ENCODE data around the gene FERMT2.

Gene FERMT2

GRCh38 chr14:52944254-52944653 is 6.6 kb downstream of the FERMT2 start:
- Histone ChIP-seq H3K4me3 (ENCODE audit: insufficient read depth, low read depth, low read length, poor library complexity, severe bottlenecking) (no peak overlapping the region), H3K27ac (ENCODE audit: insufficient read depth, low read length, poor library complexity, severe bottlenecking) (no peak overlapping the region), H3K9me3 (ENCODE audit: control insufficient read depth, low read length) (no peaks in the 10 kb centered on the region), H3K27me3 (replicated peaks; ENCODE audit: control insufficient read depth, insufficient read depth, low read length, poor library complexity, severe bottlenecking) (peaks cover 24% of the 10 kb centered on the region), H3K36me3 (ENCODE audit: control insufficient read depth, insufficient read depth, low read length) (no peaks in the 10 kb centered on the region), H3K4me1 (ENCODE audit: control insufficient read depth, insufficient read depth, low read length, poor library complexity, severe bottlenecking) (peaks cover 5% of the 10 kb centered on the region)
- DNase-seq, result no peak

GRCh38 chr14:52939427-52939826 is 11.4 kb downstream of the FERMT2 start:
- H3K4me3 ChIP-seq (ENCODE audit: insufficient read depth, low read depth, low read length, poor library complexity, severe bottlenecking), result no peak overlapping the region
- no peak for DNase-seq
- H3K4me1 ChIP-seq (ENCODE audit: control insufficient read depth, insufficient read depth, low read length, poor library complexity, severe bottlenecking), result no peaks in the 10 kb centered on the region
- no peaks in the 10 kb centered on the region for H3K27me3 ChIP-seq (replicated peaks; ENCODE audit: control insufficient read depth, insufficient read depth, low read length, poor library complexity, severe bottlenecking)
- no peak overlapping the region for H3K27ac ChIP-seq (ENCODE audit: insufficient read depth, low read length, poor library complexity, severe bottlenecking)
- no peaks in the 10 kb centered on the region for H3K9me3 ChIP-seq (ENCODE audit: control insufficient read depth, low read length)
- no peaks in the 10 kb centered on the region for H3K36me3 ChIP-seq (ENCODE audit: control insufficient read depth, insufficient read depth, low read length)

- no peak overlapping the region for H3K27ac ChIP-seq (ENCODE audit: insufficient read depth, low read length, poor library complexity, severe bottlenecking)
- H3K36me3 ChIP-seq (ENCODE audit: control insufficient read depth, insufficient read depth, low read length), result no peaks in the 10 kb centered on the region
- H3K9me3 ChIP-seq (ENCODE audit: control insufficient read depth, low read length), result no peaks in the 10 kb centered on the region
- no peak for DNase-seq
- H3K27me3 ChIP-seq (replicated peaks; ENCODE audit: control insufficient read depth, insufficient read depth, low read length, poor library complexity, severe bottlenecking), result no peaks in the 10 kb centered on the region
- H3K4me1 ChIP-seq (ENCODE audit: control insufficient read depth, insufficient read depth, low read length, poor library complexity, severe bottlenecking), result no peaks in the 10 kb centered on the region
- H3K4me3 ChIP-seq (ENCODE audit: insufficient read depth, low read depth, low read length, poor library complexity, severe bottlenecking), result no peak overlapping the region
These were observed 13.0 kb downstream of the FERMT2 start for GRCh38 chr14:52937869-52938268.

DNA sequence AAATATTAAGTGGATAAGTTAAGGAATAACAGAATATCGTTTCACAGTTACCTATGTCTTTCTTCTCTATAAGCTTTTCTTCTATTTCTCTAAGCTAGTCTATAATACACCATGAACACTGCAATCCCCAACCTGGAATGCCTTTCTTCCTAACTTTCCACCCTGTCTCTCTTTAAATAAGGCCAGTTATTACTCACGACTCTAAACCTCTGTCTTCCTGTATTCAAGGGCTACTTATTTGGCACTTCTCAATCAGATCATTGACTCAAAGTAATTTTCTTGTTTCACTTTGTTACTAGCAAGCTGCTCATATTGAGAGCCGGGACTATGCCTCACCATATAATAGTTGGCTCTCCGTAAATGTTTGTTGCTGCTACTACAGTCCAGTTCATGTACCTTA is 13.5 kb downstream of the FERMT2 start:
- no peak overlapping the region for H3K4me3 ChIP-seq (ENCODE audit: insufficient read depth, low read depth, low read length, poor library complexity, severe bottlenecking)
- no peaks in the 10 kb centered on the region for H3K9me3 ChIP-seq (ENCODE audit: control insufficient read depth, low read length)
- H3K4me1 ChIP-seq (ENCODE audit: control insufficient read depth, insufficient read depth, low read length, poor library complexity, severe bottlenecking), result no peaks in the 10 kb centered on the region
- H3K36me3 ChIP-seq (ENCODE audit: control insufficient read depth, insufficient read depth, low read length), result no peaks in the 10 kb centered on the region
- H3K27me3 ChIP-seq (replicated peaks; ENCODE audit: control insufficient read depth, insufficient read depth, low read length, poor library complexity, severe bottlenecking), result no peaks in the 10 kb centered on the region
- no peak overlapping the region for H3K27ac ChIP-seq (ENCODE audit: insufficient read depth, low read length, poor library complexity, severe bottlenecking)
- no peak for DNase-seq

- Histone ChIP-seq H3K27me3 (replicated peaks; ENCODE audit: control insufficient read depth, insufficient read depth, low read length, poor library complexity, severe bottlenecking) (no peaks in the 10 kb centered on the region), H3K36me3 (ENCODE audit: control insufficient read depth, insufficient read depth, low read length) (no peaks in the 10 kb centered on the region), H3K4me1 (ENCODE audit: control insufficient read depth, insufficient read depth, low read length, poor library complexity, severe bottlenecking) (no peaks in the 10 kb centered on the region), H3K9me3 (ENCODE audit: control insufficient read depth, low read length) (no peaks in the 10 kb centered on the region), H3K27ac (ENCODE audit: insufficient read depth, low read length, poor library complexity, severe bottlenecking) (no peak overlapping the region), H3K4me3 (ENCODE audit: insufficient read depth, low read depth, low read length, poor library complexity, severe bottlenecking) (no peak overlapping the region)
- no peak for DNase-seq
These were observed 14.4 kb downstream of the FERMT2 start for GRCh38 chr14:52936437-52936836.

DNA sequence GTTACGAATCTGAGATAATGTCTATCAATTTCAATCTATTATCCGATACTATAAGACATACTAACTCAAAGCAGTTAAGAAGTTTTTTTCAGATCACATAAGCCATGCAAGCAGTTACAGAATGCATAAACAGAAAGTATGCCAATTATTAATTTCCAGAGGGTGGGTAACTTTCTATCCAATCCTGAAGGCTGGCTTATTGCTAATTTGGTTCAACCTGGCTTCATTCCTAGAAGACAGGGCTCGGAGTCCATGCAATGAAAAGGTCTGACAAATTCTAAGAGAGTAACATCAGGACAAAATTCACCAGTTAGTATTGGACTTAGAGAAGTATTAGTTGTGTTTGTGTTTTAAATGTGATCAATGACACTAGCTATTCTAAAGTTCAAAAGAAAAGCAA is 15.0 kb downstream of the FERMT2 start:
- Histone ChIP-seq H3K4me3 (ENCODE audit: insufficient read depth, low read depth, low read length, poor library complexity, severe bottlenecking) (no peak overlapping the region), H3K9me3 (ENCODE audit: control insufficient read depth, low read length) (no peaks in the 10 kb centered on the region), H3K36me3 (ENCODE audit: control insufficient read depth, insufficient read depth, low read length) (no peaks in the 10 kb centered on the region), H3K4me1 (ENCODE audit: control insufficient read depth, insufficient read depth, low read length, poor library complexity, severe bottlenecking) (no peaks in the 10 kb centered on the region), H3K27me3 (replicated peaks; ENCODE audit: control insufficient read depth, insufficient read depth, low read length, poor library complexity, severe bottlenecking) (no peaks in the 10 kb centered on the region), H3K27ac (ENCODE audit: insufficient read depth, low read length, poor library complexity, severe bottlenecking) (no peak overlapping the region)
- no peak for DNase-seq

GRCh38 chr14:52934762-52935161 is 16.1 kb downstream of the FERMT2 start:
- no peaks in the 10 kb centered on the region for H3K27me3 ChIP-seq (replicated peaks; ENCODE audit: control insufficient read depth, insufficient read depth, low read length, poor library complexity, severe bottlenecking)
- H3K27ac ChIP-seq (ENCODE audit: insufficient read depth, low read length, poor library complexity, severe bottlenecking), result no peak overlapping the region
- H3K4me1 ChIP-seq (ENCODE audit: control insufficient read depth, insufficient read depth, low read length, poor library complexity, severe bottlenecking), result no peaks in the 10 kb centered on the region
- no peaks in the 10 kb centered on the region for H3K36me3 ChIP-seq (ENCODE audit: control insufficient read depth, insufficient read depth, low read length)
- H3K9me3 ChIP-seq (ENCODE audit: control insufficient read depth, low read length), result no peaks in the 10 kb centered on the region
- no peak for DNase-seq
- H3K4me3 ChIP-seq (ENCODE audit: insufficient read depth, low read depth, low read length, poor library complexity, severe bottlenecking), result no peak overlapping the region

- Histone ChIP-seq H3K4me1 (ENCODE audit: control insufficient read depth, insufficient read depth, low read length, poor library complexity, severe bottlenecking) (no peaks in the 10 kb centered on the region), H3K4me3 (ENCODE audit: insufficient read depth, low read depth, low read length, poor library complexity, severe bottlenecking) (no peak overlapping the region), H3K9me3 (ENCODE audit: control insufficient read depth, low read length) (no peaks in the 10 kb centered on the region), H3K27me3 (replicated peaks; ENCODE audit: control insufficient read depth, insufficient read depth, low read length, poor library complexity, severe bottlenecking) (no peaks in the 10 kb centered on the region), H3K36me3 (ENCODE audit: control insufficient read depth, insufficient read depth, low read length) (no peaks in the 10 kb centered on the region), H3K27ac (ENCODE audit: insufficient read depth, low read length, poor library complexity, severe bottlenecking) (no peak overlapping the region)
- no peak for DNase-seq
These were observed 21.6 kb downstream of the FERMT2 start for GRCh38 chr14:52929192-52929807.

- H3K27me3 ChIP-seq (replicated peaks; ENCODE audit: control insufficient read depth, insufficient read depth, low read length, poor library complexity, severe bottlenecking), result no peaks in the 10 kb centered on the region
- no peak for DNase-seq
- H3K27ac ChIP-seq (ENCODE audit: insufficient read depth, low read length, poor library complexity, severe bottlenecking), result no peak overlapping the region
- H3K9me3 ChIP-seq (ENCODE audit: control insufficient read depth, low read length), result no peaks in the 10 kb centered on the region
- H3K4me3 ChIP-seq (ENCODE audit: insufficient read depth, low read depth, low read length, poor library complexity, severe bottlenecking), result no peak overlapping the region
- no peaks in the 10 kb centered on the region for H3K36me3 ChIP-seq (ENCODE audit: control insufficient read depth, insufficient read depth, low read length)
- H3K4me1 ChIP-seq (ENCODE audit: control insufficient read depth, insufficient read depth, low read length, poor library complexity, severe bottlenecking), result no peaks in the 10 kb centered on the region
These were observed 23.9 kb downstream of the FERMT2 start for GRCh38 chr14:52926953-52927352.

DNA sequence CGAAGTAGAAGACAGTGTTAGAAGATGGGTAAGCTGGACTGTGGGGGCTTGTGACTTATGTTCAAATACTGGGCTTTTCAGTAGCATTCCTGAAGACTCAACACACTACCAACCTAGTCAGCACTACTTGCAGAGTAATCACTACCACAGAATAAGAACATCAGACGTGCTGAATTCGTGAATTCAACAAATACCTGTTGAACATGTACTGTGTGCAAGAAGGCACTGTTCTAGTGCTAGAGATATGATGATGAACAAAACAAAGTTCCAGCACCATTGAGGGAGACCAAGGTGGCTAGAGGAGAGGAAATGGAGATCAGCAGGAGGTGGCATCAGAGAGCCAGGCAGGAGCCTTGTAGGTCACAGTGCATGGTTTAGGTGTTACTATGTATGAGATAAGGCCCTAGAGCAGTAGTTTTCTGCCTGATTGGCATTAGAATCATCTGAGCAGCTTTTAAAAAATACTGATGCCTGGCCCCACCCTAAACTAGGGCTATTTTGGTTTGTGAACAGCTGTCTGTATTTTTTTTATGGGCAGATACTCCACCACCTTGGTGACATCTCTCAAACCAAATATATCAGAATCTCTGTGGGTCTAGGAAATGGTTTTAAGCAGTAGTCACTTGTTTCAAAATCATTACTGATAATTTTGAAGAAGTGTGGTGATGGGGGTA is 26.8 kb downstream of the FERMT2 start:
- Histone ChIP-seq H3K4me1 (ENCODE audit: control insufficient read depth, insufficient read depth, low read length, poor library complexity, severe bottlenecking) (peaks cover 4% of the 10 kb centered on the region), H3K9me3 (ENCODE audit: control insufficient read depth, low read length) (no peaks in the 10 kb centered on the region), H3K4me3 (ENCODE audit: insufficient read depth, low read depth, low read length, poor library complexity, severe bottlenecking) (no peak overlapping the region), H3K27ac (ENCODE audit: insufficient read depth, low read length, poor library complexity, severe bottlenecking) (no peak overlapping the region), H3K27me3 (replicated peaks; ENCODE audit: control insufficient read depth, insufficient read depth, low read length, poor library complexity, severe bottlenecking) (no peaks in the 10 kb centered on the region), H3K36me3 (ENCODE audit: control insufficient read depth, insufficient read depth, low read length) (no peaks in the 10 kb centered on the region)
- DNase-seq, result no peak
